Osteocyte (in vitro differentiated cells): ENCODE measurements around the gene USP37. TPM values are rescaled to one million over a fixed set of nuclear protein-coding genes. Genes with fewer than 3 reads are reported as not detected.

ENCODE experiments used
- DNase-seq: peaks from one replicate; pipeline ENCODE4 v3.0.0; 2021; ENCODE audit warnings: mixed read lengths; ENCODE audit not compliant: unreplicated experiment; ENCODE audit errors: extremely low spot score
- H3K27ac Mint-ChIP-seq: one replicate; pipeline ENCODE4 v1.8.0; 2021; ENCODE audit warnings: mild to moderate bottlenecking, mixed read lengths; ENCODE audit not compliant: unreplicated experiment
- H3K27me3 Mint-ChIP-seq: one replicate; pipeline ENCODE4 v1.8.0; 2021; ENCODE audit warnings: mixed read lengths; ENCODE audit not compliant: unreplicated experiment
- H3K36me3 Mint-ChIP-seq: one replicate; pipeline ENCODE4 v1.8.0; 2021; ENCODE audit warnings: mixed read lengths; ENCODE audit not compliant: unreplicated experiment
- H3K4me1 Mint-ChIP-seq: one replicate; pipeline ENCODE4 v1.8.0; 2021; ENCODE audit warnings: mixed read lengths; ENCODE audit not compliant: unreplicated experiment
- H3K4me3 Mint-ChIP-seq: one replicate; pipeline ENCODE4 v1.8.0; 2021; ENCODE audit warnings: mild to moderate bottlenecking, moderate library complexity, mixed read lengths; ENCODE audit not compliant: unreplicated experiment
- H3K9me3 Mint-ChIP-seq: one replicate; pipeline ENCODE4 v1.8.0; 2021; ENCODE audit warnings: mixed read lengths; ENCODE audit not compliant: unreplicated experiment
- CTCF ChIP-seq: fragments of 200-600 bp; sonication (generic); IDR thresholded peaks from 2 replicates; pipeline ENCODE4 v1.5.0; 2021; ENCODE audit warnings: antibody characterized with exemption, mild to moderate bottlenecking, moderate library complexity
- total RNA-seq: library from RNA; stranded (reverse); gene quantifications from 2 replicates; pipeline ENCODE4 v1.2.1, GENCODE V29; 2021

Gene USP37
- total RNA-seq, 1 donor from 2014 or later = 14.6 TPM

DNA sequence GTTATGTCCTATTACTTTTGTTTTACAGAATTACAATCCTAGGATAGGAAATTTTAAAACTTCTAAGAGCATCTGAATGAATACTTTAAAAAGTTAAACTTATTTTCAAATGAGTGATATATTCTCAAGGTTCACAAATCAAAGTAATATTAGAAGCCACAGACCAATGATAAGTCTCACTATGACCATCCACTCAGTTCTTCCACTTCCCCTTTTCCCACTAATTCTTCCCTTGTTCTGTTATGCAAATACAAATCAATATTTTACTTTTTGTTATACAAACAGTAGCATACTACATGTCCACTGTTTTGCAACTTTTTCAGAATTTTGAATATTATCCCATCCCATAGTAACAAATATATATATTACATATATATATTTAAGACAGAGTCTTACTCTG lies 20.2 kb downstream of the USP37 start:
- DNase-seq = no peak
- no peaks in the 10 kb centered on the region for H3K27me3 Mint-ChIP-seq
- H3K36me3 Mint-ChIP-seq = peaks cover 40% of the 10 kb centered on the region
- TF ChIP-seq CTCF = no peak
- no peak overlapping the region for H3K4me3 Mint-ChIP-seq
- no peaks in the 10 kb centered on the region for H3K9me3 Mint-ChIP-seq
- H3K4me1 Mint-ChIP-seq = no peaks in the 10 kb centered on the region
- H3K27ac Mint-ChIP-seq = no peak overlapping the region

DNA sequence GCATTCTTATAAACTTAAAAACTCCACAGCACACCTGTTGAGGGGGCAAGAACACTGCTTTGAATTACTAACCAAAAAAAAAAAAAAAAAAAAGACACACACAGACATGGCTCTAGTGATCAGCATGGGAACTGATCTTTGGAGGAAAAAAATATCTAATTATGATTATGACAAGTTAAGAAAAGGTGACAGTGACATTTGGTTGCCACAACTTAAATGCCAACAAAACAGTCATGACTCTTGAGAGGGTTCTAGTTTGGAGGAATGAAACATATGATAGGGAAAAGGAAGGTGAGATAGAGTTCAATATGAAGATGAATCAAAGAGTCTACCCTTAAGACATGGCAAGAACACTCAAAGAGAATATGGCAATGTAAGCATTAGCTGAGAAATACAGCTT lies 20.6 kb downstream of the USP37 start:
- no peaks in the 10 kb centered on the region for H3K27me3 Mint-ChIP-seq
- no peak overlapping the region for H3K4me3 Mint-ChIP-seq
- H3K27ac Mint-ChIP-seq = no peak overlapping the region
- no peaks in the 10 kb centered on the region for H3K4me1 Mint-ChIP-seq
- DNase-seq = no peak
- no peaks in the 10 kb centered on the region for H3K9me3 Mint-ChIP-seq
- peaks cover 38% of the 10 kb centered on the region for H3K36me3 Mint-ChIP-seq
- TF ChIP-seq CTCF = no peak

DNA sequence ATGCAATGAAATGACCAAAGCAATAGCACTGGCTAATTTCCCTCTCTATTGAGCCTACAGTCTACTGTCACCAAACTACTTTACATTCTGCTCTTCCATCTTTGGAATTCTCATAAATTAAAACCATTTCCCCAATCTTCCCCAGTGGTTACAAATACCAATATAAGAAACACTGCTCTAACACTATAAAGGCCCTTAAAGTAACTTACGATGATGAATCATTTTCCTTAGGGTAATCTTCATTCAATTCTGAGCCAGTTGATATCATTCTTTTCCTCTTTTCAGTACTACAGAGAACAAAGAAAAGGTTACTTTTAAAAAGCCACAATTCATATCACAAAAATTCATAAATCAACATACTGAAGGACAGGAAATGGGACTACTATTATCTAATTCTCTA lies 22.1 kb downstream of the USP37 start:
- Mint-ChIP-seq H3K36me3 (peaks cover 36% of the 10 kb centered on the region), H3K4me1 (no peaks in the 10 kb centered on the region), H3K4me3 (no peak overlapping the region), H3K27ac (no peak overlapping the region), H3K9me3 (no peaks in the 10 kb centered on the region), H3K27me3 (no peaks in the 10 kb centered on the region)
- no peak for TF ChIP-seq CTCF
- no peak for DNase-seq

DNA sequence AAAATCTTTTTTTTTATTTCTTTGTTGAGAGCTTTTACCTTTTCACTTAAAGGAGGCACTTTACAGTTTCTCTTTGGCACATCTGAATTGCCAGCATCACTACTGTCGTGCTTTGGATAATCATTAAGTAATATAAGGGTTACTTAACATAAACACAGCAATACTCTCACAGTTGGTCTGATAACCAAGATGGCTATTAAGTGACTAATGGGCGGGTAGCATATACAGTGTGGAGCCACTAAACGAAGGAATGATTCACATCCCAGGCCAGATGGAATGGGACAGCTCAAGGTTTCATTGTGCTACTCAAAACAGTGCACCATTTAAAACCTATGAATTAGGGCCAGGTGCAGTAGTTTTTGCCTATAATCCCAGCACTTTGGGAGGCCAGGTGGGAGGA lies 28.1 kb downstream of the USP37 start:
- Mint-ChIP-seq H3K4me3 (no peak overlapping the region), H3K36me3 (peaks cover 26% of the 10 kb centered on the region), H3K27ac (no peak overlapping the region), H3K27me3 (no peaks in the 10 kb centered on the region), H3K9me3 (no peaks in the 10 kb centered on the region), H3K4me1 (no peaks in the 10 kb centered on the region)
- no peak for TF ChIP-seq CTCF
- no peak for DNase-seq

- TF ChIP-seq CTCF = no peak
- DNase-seq = no peak
- H3K4me3 Mint-ChIP-seq = no peak overlapping the region
- no peaks in the 10 kb centered on the region for H3K27me3 Mint-ChIP-seq
- H3K9me3 Mint-ChIP-seq = no peaks in the 10 kb centered on the region
- H3K36me3 Mint-ChIP-seq = peaks cover 29% of the 10 kb centered on the region
- no peak overlapping the region for H3K27ac Mint-ChIP-seq
- H3K4me1 Mint-ChIP-seq = no peaks in the 10 kb centered on the region
These were observed 31.2 kb downstream of the USP37 start for GRCh38 chr2:218536804-218537494.
